ENCODE data around the gene NEUROD2. TPM values are rescaled to one million over a fixed set of nuclear protein-coding genes. Genes with fewer than 3 reads are reported as not detected.

The NEUROD2 gene
- total RNA-seq, 1 donor from 2014 or later, result 0.05 TPM

Other genes with a start within 250 kb of the NEUROD2 start
- gene FBXL20, start 206.3 kb downstream of the NEUROD2 start, total RNA-seq, result 9.4 and 11.2 TPM in 2 replicates
- gene MED1, start 156.7 kb downstream of the NEUROD2 start, total RNA-seq, result 20.8 and 22.2 TPM in 2 replicates
- gene CDK12, start 146.4 kb downstream of the NEUROD2 start, total RNA-seq, result 28.6 and 29.9 TPM in 2 replicates
- gene PPP1R1B, start 19.0 kb upstream of the NEUROD2 start, total RNA-seq, result not detected in 2 replicates
- 34.9 and 36.9 TPM in 2 replicates for gene STARD3, start 29.2 kb upstream of the NEUROD2 start, total RNA-seq
- 10.1 and 23.1 TPM in 2 replicates for gene TCAP, start 57.4 kb upstream of the NEUROD2 start, total RNA-seq
- gene PNMT, start 60.5 kb upstream of the NEUROD2 start, total RNA-seq, result 0.96 and 1.7 TPM in 2 replicates
- 17.1 TPM in 2 replicates for gene PGAP3, start 80.1 kb upstream of the NEUROD2 start, total RNA-seq
- gene ERBB2, start 92.1 kb upstream of the NEUROD2 start, total RNA-seq, result 87.4 and 119 TPM in 2 replicates
- gene MIEN1, start 122.6 kb upstream of the NEUROD2 start, total RNA-seq, result 47.9 and 55.2 TPM in 2 replicates
- not detected in 2 replicates for gene GRB7, start 130.0 kb upstream of the NEUROD2 start, total RNA-seq

All from myocyte (in vitro differentiated cells).